ENCODE data around the gene TRAIP.
"Not testable (repeated sequence)": the region's sequence is repeated elsewhere in the genome, so short reads cannot be mapped to it uniquely, and the experiment has no call there.

TRAIP gene

GRCh38 chr3:49872801-49873281 lies 16.5 kb upstream of the TRAIP start:
- DNase-seq = no peak

GRCh38 chr3:49871531-49872153 lies 15.3 kb upstream of the TRAIP start:
- DNase-seq = no peak

- DNase-seq = no peak
Measured at GRCh38 chr3:49869525-49870126, 13.3 kb upstream of the TRAIP start, which contains the start of gene CAMKV. TSS of gene CAMKV (minus strand) at chr3:49869906. CDS start at chr3:49862388, 7,518 bp downstream.

- DNase-seq = no peak
Measured at GRCh38 chr3:49868862-49869466, 12.6 kb upstream of the TRAIP start.

- DNase-seq = peak; percentile 60
Measured at GRCh38 chr3:49867871-49868321, 11.5 kb upstream of the TRAIP start.

GRCh38 chr3:49867400-49867799 lies 11.0 kb upstream of the TRAIP start:
- no peak for DNase-seq

GRCh38 chr3:49865198-49865784 lies 8.9 kb upstream of the TRAIP start:
- no peak for DNase-seq

- DNase-seq = no peak
Measured at GRCh38 chr3:49864505-49864904, 8.1 kb upstream of the TRAIP start.

- DNase-seq = no peak
Measured at GRCh38 chr3:49859576-49860305, 3.4 kb upstream of the TRAIP start.

- DNase-seq = no peak
Measured at GRCh38 chr3:49855662-49856061, 702 bp downstream of the TRAIP start.

GRCh38 chr3:49845694-49846093 lies 10.7 kb downstream of the TRAIP start:
- DNase-seq = no peak

GRCh38 chr3:49844464-49845183 lies 11.7 kb downstream of the TRAIP start:
- DNase-seq = no peak

- no peak for DNase-seq
Measured at GRCh38 chr3:49842843-49843517, 13.4 kb downstream of the TRAIP start.

GRCh38 chr3:49841806-49842205 lies 14.6 kb downstream of the TRAIP start:
- DNase-seq = no peak

- DNase-seq = peak; percentile 49
Measured at GRCh38 chr3:49841126-49841696, 15.2 kb downstream of the TRAIP start.

- no peak for DNase-seq
Measured at GRCh38 chr3:49840388-49840787, 16.0 kb downstream of the TRAIP start.

- peak; percentile 87 for DNase-seq
Measured at GRCh38 chr3:49839193-49839809, 17.1 kb downstream of the TRAIP start.

- no peak for DNase-seq
Measured at GRCh38 chr3:49831341-49831740, 25.0 kb downstream of the TRAIP start.

GRCh38 chr3:49826016-49826415 lies 30.3 kb downstream of the TRAIP start:
- DNase-seq = no peak

GRCh38 chr3:49823131-49823530 lies 33.2 kb downstream of the TRAIP start:
- DNase-seq = not testable (repeated sequence)
